Activated T-cell treated with anti-CD3 and anti-CD28 coated beads, Interleukin-2, amount 50 U/mL, for 4 hours (primary cell): ENCODE data around the gene FGF16. TPM values are rescaled to one million over a fixed set of nuclear protein-coding genes. Genes with fewer than 3 reads are reported as not detected.

Experiments used
- ATAC-seq, 2 donors: fragments of 200-7000 bp; cut with Tn5 transposase; one replicate each; pipeline ENCODE4 v1.10.0; 2021
- DNase-seq: peaks from one replicate; pipeline ENCODE4 v3.0.0-alpha.2; 2020
- H3K27me3 Mint-ChIP-seq: one replicate; pipeline ENCODE4 v1.8.0; 2021; ENCODE audit warnings: low read depth, mixed read lengths
- H3K36me3 Mint-ChIP-seq: one replicate; pipeline ENCODE4 v1.8.0; 2022; ENCODE audit warnings: mixed read lengths; ENCODE audit not compliant: insufficient read depth
- H3K4me1 Mint-ChIP-seq: one replicate; pipeline ENCODE4 v1.8.0; 2021; ENCODE audit warnings: low read depth, mixed read lengths
- H3K4me3 Mint-ChIP-seq: one replicate; pipeline ENCODE4 v1.8.0; 2021; ENCODE audit warnings: mild to moderate bottlenecking, moderate library complexity, mixed read lengths
- H3K9me3 Mint-ChIP-seq: one replicate; pipeline ENCODE4 v1.8.0; 2021; ENCODE audit warnings: mixed read lengths
- total RNA-seq, 3 donors: library from RNA; stranded (reverse); gene quantifications; one replicate each; pipeline ENCODE4 v1.2.1, GENCODE V29; 2021

The FGF16 gene
- total RNA-seq, 3 donors from 2014 or later = not detected

DNA sequence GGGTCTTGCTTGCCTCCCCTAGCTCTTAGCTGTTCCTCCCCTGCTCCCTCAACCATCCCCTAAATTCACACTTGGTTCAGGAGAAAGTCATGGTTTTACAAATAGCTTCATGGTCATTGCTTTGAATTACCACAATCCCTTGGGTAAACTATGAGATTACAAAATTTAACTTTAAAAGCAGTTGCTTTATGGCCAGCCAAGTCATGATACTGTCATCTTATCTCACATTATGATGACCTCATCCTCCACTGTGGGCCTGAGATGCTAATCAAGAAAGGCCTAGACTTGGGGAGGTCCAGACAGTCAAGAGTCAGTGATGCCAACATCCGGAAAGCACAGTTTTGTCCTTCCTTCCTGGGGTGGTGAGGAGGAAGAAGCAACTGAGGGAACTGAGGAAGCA is 10.5 kb upstream of the FGF16 start:
- H3K27me3 Mint-ChIP-seq = peaks cover 3% of the 10 kb centered on the region
- no peak for ATAC-seq
- DNase-seq = no peak
- H3K4me3 Mint-ChIP-seq = no peak overlapping the region
- no peaks in the 10 kb centered on the region for H3K36me3 Mint-ChIP-seq
- no peaks in the 10 kb centered on the region for H3K9me3 Mint-ChIP-seq
- H3K4me1 Mint-ChIP-seq = no peaks in the 10 kb centered on the region

GRCh38 chrX:77440330-77440729 is 6.9 kb upstream of the FGF16 start:
- Mint-ChIP-seq H3K27me3 (peaks cover 10% of the 10 kb centered on the region), H3K36me3 (no peaks in the 10 kb centered on the region), H3K4me3 (no peak overlapping the region), H3K9me3 (no peaks in the 10 kb centered on the region), H3K4me1 (no peaks in the 10 kb centered on the region)
- no peak for ATAC-seq
- no peak for DNase-seq

- H3K36me3 Mint-ChIP-seq = no peaks in the 10 kb centered on the region
- no peak overlapping the region for H3K4me3 Mint-ChIP-seq
- DNase-seq = no peak
- H3K9me3 Mint-ChIP-seq = no peaks in the 10 kb centered on the region
- H3K27me3 Mint-ChIP-seq = peaks cover 14% of the 10 kb centered on the region
- no peaks in the 10 kb centered on the region for H3K4me1 Mint-ChIP-seq
- ATAC-seq = no peak
Observed at GRCh38 chrX:77441033-77441432, 6.2 kb upstream of the FGF16 start.

GRCh38 chrX:77441479-77441878 is 5.7 kb upstream of the FGF16 start:
- peaks cover 1% of the 10 kb centered on the region for H3K4me1 Mint-ChIP-seq
- DNase-seq = no peak
- H3K36me3 Mint-ChIP-seq = no peaks in the 10 kb centered on the region
- no peak for ATAC-seq
- no peak overlapping the region for H3K4me3 Mint-ChIP-seq
- no peaks in the 10 kb centered on the region for H3K9me3 Mint-ChIP-seq
- peaks cover 15% of the 10 kb centered on the region for H3K27me3 Mint-ChIP-seq

- peaks cover 23% of the 10 kb centered on the region for H3K27me3 Mint-ChIP-seq
- peaks cover 8% of the 10 kb centered on the region for H3K4me1 Mint-ChIP-seq
- ATAC-seq (no peak), DNase-seq (no peak)
- H3K4me3 Mint-ChIP-seq = no peak overlapping the region
- H3K36me3 Mint-ChIP-seq = no peaks in the 10 kb centered on the region
- no peaks in the 10 kb centered on the region for H3K9me3 Mint-ChIP-seq
Observed at GRCh38 chrX:77442728-77443127, 4.5 kb upstream of the FGF16 start.

GRCh38 chrX:77444075-77444474 is 3.1 kb upstream of the FGF16 start:
- Mint-ChIP-seq H3K9me3 (no peaks in the 10 kb centered on the region), H3K36me3 (no peaks in the 10 kb centered on the region), H3K4me1 (peaks cover 8% of the 10 kb centered on the region), H3K27me3 (peaks cover 30% of the 10 kb centered on the region), H3K4me3 (no peak overlapping the region)
- ATAC-seq (no peak), DNase-seq (no peak)

DNA sequence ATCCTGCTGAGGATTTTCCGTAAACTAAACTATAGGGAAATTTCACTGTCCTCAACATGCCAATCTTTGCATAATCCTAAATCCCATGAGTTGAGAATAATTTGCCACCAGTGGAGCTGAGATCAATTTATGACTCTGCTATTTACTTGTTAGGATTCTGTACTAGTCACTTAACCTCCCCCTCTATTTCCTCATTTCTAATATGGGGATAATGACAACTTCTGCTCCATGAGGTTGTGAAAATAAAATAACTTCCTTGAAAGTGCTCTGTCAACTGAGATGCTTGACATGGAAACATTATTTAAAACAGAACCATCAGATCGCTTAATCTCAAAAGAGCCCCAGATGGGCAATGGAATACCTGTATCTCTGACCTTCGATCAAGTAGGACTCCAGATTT is 2.6 kb upstream of the FGF16 start:
- no peaks in the 10 kb centered on the region for H3K36me3 Mint-ChIP-seq
- peaks cover 8% of the 10 kb centered on the region for H3K4me1 Mint-ChIP-seq
- no peaks in the 10 kb centered on the region for H3K9me3 Mint-ChIP-seq
- peaks cover 30% of the 10 kb centered on the region for H3K27me3 Mint-ChIP-seq
- no peak for ATAC-seq
- no peak overlapping the region for H3K4me3 Mint-ChIP-seq
- DNase-seq = no peak

- peak overlapping the region; percentile 74 for H3K4me3 Mint-ChIP-seq
Observed at GRCh38 chrX:77446029-77446585, 1.1 kb upstream of the FGF16 start.

DNA sequence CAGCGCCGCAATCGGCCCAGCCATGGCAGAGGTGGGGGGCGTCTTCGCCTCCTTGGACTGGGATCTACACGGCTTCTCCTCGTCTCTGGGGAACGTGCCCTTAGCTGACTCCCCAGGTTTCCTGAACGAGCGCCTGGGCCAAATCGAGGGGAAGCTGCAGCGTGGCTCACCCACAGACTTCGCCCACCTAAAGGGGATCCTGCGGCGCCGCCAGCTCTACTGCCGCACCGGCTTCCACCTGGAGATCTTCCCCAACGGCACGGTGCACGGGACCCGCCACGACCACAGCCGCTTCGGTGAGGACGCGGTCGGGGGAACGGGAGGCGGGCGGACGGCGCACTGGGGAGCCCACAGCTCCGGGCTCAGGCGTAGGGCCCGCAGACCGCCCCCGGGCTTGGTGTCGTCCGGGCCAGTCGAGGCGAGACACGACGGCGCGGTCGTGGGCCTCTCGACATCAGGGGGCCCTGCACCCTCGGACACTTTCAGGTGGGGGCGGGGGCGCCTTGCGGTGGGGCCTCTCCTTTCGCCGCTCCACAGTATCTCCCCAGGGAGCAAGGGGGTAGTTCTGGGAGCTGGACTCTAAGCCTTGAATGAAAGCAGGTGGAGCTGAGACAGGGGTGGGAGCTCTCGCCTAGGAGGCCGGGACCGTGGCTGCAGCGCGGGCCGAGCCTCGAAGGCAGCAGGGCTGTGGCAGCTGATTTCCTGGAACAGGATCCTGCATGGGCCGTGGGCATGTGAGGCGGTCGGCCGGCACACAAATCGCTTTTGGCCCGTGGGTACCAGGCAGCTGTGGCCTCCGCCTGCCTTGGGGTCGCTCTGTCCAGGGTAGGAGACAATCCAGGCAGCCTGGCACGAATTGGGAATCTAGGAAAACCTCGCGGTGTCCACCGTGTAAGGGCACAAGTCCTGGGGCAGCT is 722 bp downstream of the FGF16 start:
- H3K4me3 Mint-ChIP-seq = peak overlapping the region; percentile 33
- no peaks in the 10 kb centered on the region for H3K36me3 Mint-ChIP-seq
- H3K4me1 Mint-ChIP-seq = peaks cover 8% of the 10 kb centered on the region
- peaks cover 29% of the 10 kb centered on the region for H3K27me3 Mint-ChIP-seq
- DNase-seq (no peak), ATAC-seq (peak; percentile 38 to 50)
- H3K9me3 Mint-ChIP-seq = no peaks in the 10 kb centered on the region

More at GRCh38 chrX:77446029-77446585, 1.1 kb upstream of the FGF16 start:
- Mint-ChIP-seq H3K4me1 (peaks cover 8% of the 10 kb centered on the region), H3K9me3 (no peaks in the 10 kb centered on the region), H3K27me3 (peaks cover 29% of the 10 kb centered on the region), H3K36me3 (no peaks in the 10 kb centered on the region)
- peak in 1 of 2 donors; percentile 10 for ATAC-seq
- no peak for DNase-seq

DNA sequence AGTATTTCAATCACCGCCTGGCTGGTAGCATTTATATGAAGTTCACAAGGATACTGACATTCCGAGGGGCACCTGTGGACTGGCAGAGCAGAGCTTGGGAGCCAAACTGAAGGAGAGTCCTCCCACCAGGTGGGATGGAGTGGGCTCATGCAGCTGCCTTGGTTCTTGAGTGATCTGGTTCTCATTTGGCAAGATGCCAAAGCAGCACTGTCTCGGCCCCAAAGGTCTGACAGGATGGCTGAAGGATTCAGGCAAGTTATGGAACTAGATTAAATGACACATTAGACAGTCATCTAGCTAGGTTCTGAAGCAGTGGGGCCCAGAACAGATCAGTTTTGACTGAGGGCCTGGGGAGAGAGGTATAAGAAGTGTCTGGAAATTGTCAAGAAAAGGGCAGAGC is 3.2 kb downstream of the FGF16 start:
- Mint-ChIP-seq H3K27me3 (peaks cover 20% of the 10 kb centered on the region), H3K4me3 (no peak overlapping the region), H3K4me1 (peaks cover 8% of the 10 kb centered on the region), H3K9me3 (no peaks in the 10 kb centered on the region), H3K36me3 (no peaks in the 10 kb centered on the region)
- ATAC-seq (no peak), DNase-seq (no peak)

- peaks cover 16% of the 10 kb centered on the region for H3K27me3 Mint-ChIP-seq
- H3K4me3 Mint-ChIP-seq = no peak overlapping the region
- peaks cover 8% of the 10 kb centered on the region for H3K4me1 Mint-ChIP-seq
- ATAC-seq (no peak), DNase-seq (no peak)
- no peaks in the 10 kb centered on the region for H3K9me3 Mint-ChIP-seq
- no peaks in the 10 kb centered on the region for H3K36me3 Mint-ChIP-seq
Observed at GRCh38 chrX:77450996-77451395, 3.8 kb downstream of the FGF16 start.

DNA sequence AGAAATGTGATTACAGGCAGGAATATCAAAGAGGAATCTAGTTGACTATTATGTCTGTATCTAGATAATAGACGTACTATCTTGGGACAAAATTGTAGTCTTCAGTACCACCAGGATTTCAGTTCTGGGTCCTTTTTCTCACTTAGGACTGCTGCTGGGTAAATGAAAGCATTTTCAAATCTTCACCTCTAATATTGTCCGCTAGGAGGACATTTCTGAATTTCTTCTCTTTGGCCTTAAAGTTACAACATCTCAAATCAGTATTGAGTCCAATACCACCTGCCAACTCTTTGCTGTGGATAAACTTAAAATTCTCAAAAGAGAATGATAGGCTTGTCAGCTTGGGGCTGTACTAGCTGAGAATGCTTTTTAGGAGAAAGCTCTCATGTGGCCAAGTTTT is 6.0 kb downstream of the FGF16 start:
- no peak for DNase-seq
- Mint-ChIP-seq H3K36me3 (no peaks in the 10 kb centered on the region), H3K9me3 (no peaks in the 10 kb centered on the region), H3K27me3 (peaks cover 7% of the 10 kb centered on the region), H3K4me3 (no peak overlapping the region), H3K4me1 (no peaks in the 10 kb centered on the region)
- ATAC-seq = no peak

GRCh38 chrX:77455437-77455836 is 8.2 kb downstream of the FGF16 start:
- Mint-ChIP-seq H3K4me1 (no peaks in the 10 kb centered on the region), H3K36me3 (no peaks in the 10 kb centered on the region), H3K27me3 (no peaks in the 10 kb centered on the region), H3K4me3 (no peak overlapping the region), H3K9me3 (no peaks in the 10 kb centered on the region)
- ATAC-seq = no peak
- no peak for DNase-seq

DNA sequence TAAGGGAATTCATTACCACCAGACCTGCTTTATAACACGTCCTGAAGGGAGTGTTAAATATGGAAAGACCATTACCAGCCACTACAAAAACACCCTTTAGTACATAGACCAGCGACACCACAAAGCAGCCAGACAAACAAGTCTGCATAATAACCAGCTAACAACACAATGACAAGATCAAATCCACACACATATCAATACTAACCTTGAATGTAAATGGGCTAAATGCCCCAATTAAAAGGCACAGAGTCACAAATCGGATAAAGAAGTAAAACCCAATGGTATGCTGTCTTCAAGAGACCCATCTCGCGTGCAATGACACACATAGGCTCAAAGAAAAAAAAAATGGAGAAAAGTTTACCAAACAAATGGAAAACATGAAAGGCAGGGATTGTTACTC is 36.9 kb downstream of the FGF16 start:
- Mint-ChIP-seq H3K27me3 (no peaks in the 10 kb centered on the region), H3K4me1 (no peaks in the 10 kb centered on the region), H3K4me3 (no peak overlapping the region), H3K9me3 (peaks cover 18% of the 10 kb centered on the region), H3K36me3 (peaks cover 1% of the 10 kb centered on the region)
- ATAC-seq (no peak), DNase-seq (no peak)
